Measurements from ENCODE around the gene PLD2. TPM values are rescaled to one million over a fixed set of nuclear protein-coding genes. Genes with fewer than 3 reads are reported as not detected.

PLD2 gene
- total and polyA plus RNA-seq, 7 experiments from 2014 or later, result 1.5 to 42.7 (median 25.2) TPM

- peaks cover 0 to 2% (median 0%) of the 10 kb centered on the region in 5 donors for H3K27me3 Mint-ChIP-seq
- POLR2A ChIA-PET, result interaction anchor here (1.1 to 1.6 kb wide), 2 partner anchors 10 to 125 kb away, joined by 4 read pairs; partner anchors contain the start of gene ARRB2
- Histone ChIP-seq H3K27ac (ENCODE audit: low read depth, low read length) (peak overlapping the region; percentile 85), H3K27me3 (ENCODE audit: control insufficient read depth in 2 of 2, insufficient read depth in 2 of 2, low read length in 2 of 2) (no peaks in the 10 kb centered on the region), H3K9me3 (ENCODE audit: control insufficient read depth in 2 of 3, low read length in 3 of 3) (no peaks in the 10 kb centered on the region), H3K4me1 (ENCODE audit: control insufficient read depth in 2 of 2, insufficient read depth in 2 of 2, low read length in 2 of 2) (peaks cover 17 to 31% of the 10 kb centered on the region in 2 donors), H3K36me3 (ENCODE audit: control insufficient read depth in 2 of 3, insufficient read depth in 3 of 3, low read length in 3 of 3) (peaks cover 0 to 14% (median 0%) of the 10 kb centered on the region in 3 experiments), H3K4me3 (ENCODE audit: low read length) (peak overlapping the region; percentile 87)
- CTCF ChIA-PET, result interaction anchor here (1.0 to 1.2 kb wide), 2 partner anchors 16 to 46 kb away, joined by 3 to 4 read pairs; no protein-coding TSS in a partner anchor
- H3K36me3 Mint-ChIP-seq, result peaks cover 0 to 14% (median 5%) of the 10 kb centered on the region in 5 donors
- intact Hi-C loops (cut with micrococcal nuclease), result loop anchor here (5.0 to 10.0 kb wide), 3 partner anchors 48 to 113 kb away; partner anchors contain the start of gene PFN1 (in 1 of the 2)
- ATAC-seq, result no peak
- peak overlapping the region; percentile 79 to 99 (median 90) for H3K4me3 Mint-ChIP-seq
- peaks cover 41 to 53% (median 47%) of the 10 kb centered on the region in 7 donors for H3K4me1 Mint-ChIP-seq
- DNase-seq, result no peak
- H3K9me3 Mint-ChIP-seq, result no peaks in the 10 kb centered on the region
- peak overlapping the region; percentile 55 to 95 (median 86) for H3K27ac Mint-ChIP-seq
Measured at GRCh38 chr17:4834681-4835020, 27.7 kb downstream of the PLD2 start.

- H3K4me3 ChIP-seq (ENCODE audit: low read length), result no peak overlapping the region
- H3K36me3 ChIP-seq (ENCODE audit: control insufficient read depth in 2 of 3, insufficient read depth in 3 of 3, low read length in 3 of 3), result peaks cover 0 to 14% (median 0%) of the 10 kb centered on the region in 3 experiments
- no peak overlapping the region for H3K27ac ChIP-seq (ENCODE audit: low read depth, low read length)
- Mint-ChIP-seq H3K4me3 (peak overlapping the region in 7 of 10 donors; percentile 11 to 99 (median 94)), H3K27me3 (peaks cover 0 to 2% (median 0%) of the 10 kb centered on the region in 5 donors), H3K27ac (peak overlapping the region; percentile 16 to 90 (median 52)), H3K36me3 (peaks cover 0 to 14% (median 5%) of the 10 kb centered on the region in 5 donors), H3K9me3 (no peaks in the 10 kb centered on the region), H3K4me1 (peaks cover 54 to 68% (median 63%) of the 10 kb centered on the region in 7 donors)
- no peaks in the 10 kb centered on the region for H3K27me3 ChIP-seq (ENCODE audit: control insufficient read depth in 2 of 2, insufficient read depth in 2 of 2, low read length in 2 of 2)
- ATAC-seq (no peak), DNase-seq (no peak)
- ChIA-PET POLR2A (interaction anchor here (0.6 kb wide), 1 partner anchor 76 kb away, joined by 4 read pairs; no protein-coding TSS in a partner anchor), CTCF (no interaction called here)
- H3K4me1 ChIP-seq (ENCODE audit: control insufficient read depth in 2 of 2, insufficient read depth in 2 of 2, low read length in 2 of 2), result peaks cover 25 to 41% of the 10 kb centered on the region in 2 donors
- H3K9me3 ChIP-seq (ENCODE audit: control insufficient read depth in 2 of 3, low read length in 3 of 3), result no peaks in the 10 kb centered on the region
- intact Hi-C loops (cut with micrococcal nuclease), result loop anchor here in 1 of 2 donors (10.0 kb wide), 1 partner anchor 49 kb away; no protein-coding TSS in a partner anchor
Measured at GRCh38 chr17:4836221-4836620, 29.3 kb downstream of the PLD2 start.

GRCh38 chr17:4837471-4838308 lies 30.7 kb downstream of the PLD2 start:
- Mint-ChIP-seq H3K4me3 (peak overlapping the region in 2 of 10 donors; percentile 6 to 7), H3K27ac (peak overlapping the region in 2 of 9 donors; percentile 48 to 76), H3K27me3 (peaks cover 0 to 2% (median 0%) of the 10 kb centered on the region in 5 donors), H3K9me3 (no peaks in the 10 kb centered on the region), H3K4me1 (peaks cover 64 to 78% (median 69%) of the 10 kb centered on the region in 7 donors), H3K36me3 (peaks cover 0 to 14% (median 5%) of the 10 kb centered on the region in 5 donors)
- no peak for DNase-seq
- Histone ChIP-seq H3K4me1 (ENCODE audit: control insufficient read depth in 2 of 2, insufficient read depth in 2 of 2, low read length in 2 of 2) (peaks cover 26 to 41% of the 10 kb centered on the region in 2 donors), H3K36me3 (ENCODE audit: control insufficient read depth in 2 of 3, insufficient read depth in 3 of 3, low read length in 3 of 3) (peaks cover 0 to 14% (median 0%) of the 10 kb centered on the region in 3 experiments), H3K27me3 (ENCODE audit: control insufficient read depth in 2 of 2, insufficient read depth in 2 of 2, low read length in 2 of 2) (no peaks in the 10 kb centered on the region), H3K4me3 (ENCODE audit: low read length) (no peak overlapping the region), H3K9me3 (ENCODE audit: control insufficient read depth in 2 of 3, low read length in 3 of 3) (no peaks in the 10 kb centered on the region), H3K27ac (ENCODE audit: low read depth, low read length) (no peak overlapping the region)
- ATAC-seq, result no peak
- intact Hi-C loops (cut with micrococcal nuclease), result loop anchor here in 1 of 2 donors (10.0 kb wide), 1 partner anchor 47 kb away; no protein-coding TSS in a partner anchor
- CTCF ChIA-PET, result interaction anchor here (0.6 to 1.0 kb wide), 2 partner anchors 56 to 128 kb away, joined by 4 to 5 read pairs; partner anchors contain the start of gene ARRB2
- POLR2A ChIA-PET, result interaction anchor here (0.7 to 1.1 kb wide), 2 partner anchors 9 to 21 kb away, joined by 3 read pairs; no protein-coding TSS in a partner anchor

GRCh38 chr17:4838309-4838785 lies 31.4 kb downstream of the PLD2 start:
- ChIA-PET CTCF (interaction anchor here (1.0 to 1.3 kb wide), 2 partner anchors 48 to 128 kb away, joined by 3 to 4 read pairs; partner anchors contain the start of gene ARRB2), POLR2A (no interaction called here)
- Histone ChIP-seq H3K36me3 (ENCODE audit: control insufficient read depth in 2 of 3, insufficient read depth in 3 of 3, low read length in 3 of 3) (peaks cover 0 to 12% (median 0%) of the 10 kb centered on the region in 3 experiments), H3K27me3 (ENCODE audit: control insufficient read depth in 2 of 2, insufficient read depth in 2 of 2, low read length in 2 of 2) (no peaks in the 10 kb centered on the region), H3K27ac (ENCODE audit: low read depth, low read length) (no peak overlapping the region), H3K9me3 (ENCODE audit: control insufficient read depth in 2 of 3, low read length in 3 of 3) (no peaks in the 10 kb centered on the region), H3K4me1 (ENCODE audit: control insufficient read depth in 2 of 2, insufficient read depth in 2 of 2, low read length in 2 of 2) (peaks cover 26 to 41% of the 10 kb centered on the region in 2 donors), H3K4me3 (ENCODE audit: low read length) (no peak overlapping the region)
- Mint-ChIP-seq H3K4me1 (peaks cover 66 to 80% (median 72%) of the 10 kb centered on the region in 7 donors), H3K36me3 (peaks cover 0 to 14% (median 5%) of the 10 kb centered on the region in 5 donors), H3K27me3 (no peaks in the 10 kb centered on the region), H3K9me3 (no peaks in the 10 kb centered on the region), H3K27ac (no peak overlapping the region), H3K4me3 (no peak overlapping the region)
- DNase-seq, result no peak
- ATAC-seq, result no peak
- intact Hi-C loops (cut with micrococcal nuclease), result loop anchor here in 1 of 2 donors (10.0 kb wide), 1 partner anchor 46 kb away; no protein-coding TSS in a partner anchor

- Mint-ChIP-seq H3K4me1 (peaks cover 61 to 76% (median 68%) of the 10 kb centered on the region in 7 donors), H3K9me3 (no peaks in the 10 kb centered on the region), H3K4me3 (peak overlapping the region in 1 of 10 donors; percentile 31), H3K27me3 (no peaks in the 10 kb centered on the region), H3K27ac (peak overlapping the region in 1 of 9 donors; percentile 20), H3K36me3 (peaks cover 0 to 11% (median 5%) of the 10 kb centered on the region in 5 donors)
- H3K4me1 ChIP-seq (ENCODE audit: control insufficient read depth in 2 of 2, insufficient read depth in 2 of 2, low read length in 2 of 2), result peaks cover 20 to 37% of the 10 kb centered on the region in 2 donors
- no peaks in the 10 kb centered on the region for H3K27me3 ChIP-seq (ENCODE audit: control insufficient read depth in 2 of 2, insufficient read depth in 2 of 2, low read length in 2 of 2)
- DNase-seq, result no peak
- intact Hi-C loops (cut with micrococcal nuclease), result loop anchor here in 1 of 2 donors (10.0 kb wide), 1 partner anchor 46 kb away; no protein-coding TSS in a partner anchor
- no peaks in the 10 kb centered on the region for H3K9me3 ChIP-seq (ENCODE audit: control insufficient read depth in 2 of 3, low read length in 3 of 3)
- no peak overlapping the region for H3K4me3 ChIP-seq (ENCODE audit: low read length)
- CTCF ChIA-PET, result interaction anchor here (1.3 kb wide), 1 partner anchor 49 kb away, joined by 3 read pairs; no protein-coding TSS in a partner anchor
- peaks cover 0 to 9% (median 0%) of the 10 kb centered on the region in 3 experiments for H3K36me3 ChIP-seq (ENCODE audit: control insufficient read depth in 2 of 3, insufficient read depth in 3 of 3, low read length in 3 of 3)
- POLR2A ChIA-PET, result no interaction called here
- no peak overlapping the region for H3K27ac ChIP-seq (ENCODE audit: low read depth, low read length)
- no peak for ATAC-seq
Measured at GRCh38 chr17:4839221-4839620, 32.3 kb downstream of the PLD2 start.
